Measurements from ENCODE around the gene CKS2. TPM values are rescaled to one million over a fixed set of nuclear protein-coding genes. Genes with fewer than 3 reads are reported as not detected.

The CKS2 gene
- polyA plus RNA-seq, 1 donor (not counting 4 experiments of a cell fraction or from before 2014, with no cell fraction given), result 291 TPM

GRCh38 chr9:89363921-89364665, 53.1 kb downstream of the CKS2 start:
- H3K27me3 ChIP-seq (ENCODE audit: control insufficient read depth, extremely low read depth, insufficient read depth, low read length), result no peaks in the 10 kb centered on the region
- no peak overlapping the region for H3K4me3 ChIP-seq (ENCODE audit: control insufficient read depth in 2 of 3, extremely low read depth in 1 of 3, insufficient read depth in 2 of 3, low read depth in 1 of 3, low read length in 3 of 3)
- no peaks in the 10 kb centered on the region for H3K9me3 ChIP-seq (ENCODE audit: control insufficient read depth, low read depth, low read length)
- peaks cover 13 to 22% of the 10 kb centered on the region in 2 experiments for H3K36me3 ChIP-seq (ENCODE audit: control insufficient read depth in 2 of 2, extremely low read depth in 1 of 2, insufficient read depth in 2 of 2, low read length in 2 of 2)
- DNase-seq (ENCODE audit: low read depth, low spot score), result no peak
- no peaks in the 10 kb centered on the region for H3K4me1 ChIP-seq (ENCODE audit: control insufficient read depth, extremely low read depth, insufficient read depth, low read length)
- H3K9ac ChIP-seq (ENCODE audit: control insufficient read depth, extremely low read depth, insufficient read depth, low read length), result no peak overlapping the region
- no peak for FAIRE-seq
- H2AFZ ChIP-seq (ENCODE audit: control insufficient read depth, low read length), result no peak overlapping the region
- dilution Hi-C loops (cut with MboI; ENCODE audit: extremely low pct_ligation_motif_present, low sequenced_read_pairs), result no loop called here
- H3K4me2 ChIP-seq (ENCODE audit: control insufficient read depth, extremely low read depth, insufficient read depth, low read depth, low read length), result no peak overlapping the region
- TF ChIP-seq, protein P1, sequence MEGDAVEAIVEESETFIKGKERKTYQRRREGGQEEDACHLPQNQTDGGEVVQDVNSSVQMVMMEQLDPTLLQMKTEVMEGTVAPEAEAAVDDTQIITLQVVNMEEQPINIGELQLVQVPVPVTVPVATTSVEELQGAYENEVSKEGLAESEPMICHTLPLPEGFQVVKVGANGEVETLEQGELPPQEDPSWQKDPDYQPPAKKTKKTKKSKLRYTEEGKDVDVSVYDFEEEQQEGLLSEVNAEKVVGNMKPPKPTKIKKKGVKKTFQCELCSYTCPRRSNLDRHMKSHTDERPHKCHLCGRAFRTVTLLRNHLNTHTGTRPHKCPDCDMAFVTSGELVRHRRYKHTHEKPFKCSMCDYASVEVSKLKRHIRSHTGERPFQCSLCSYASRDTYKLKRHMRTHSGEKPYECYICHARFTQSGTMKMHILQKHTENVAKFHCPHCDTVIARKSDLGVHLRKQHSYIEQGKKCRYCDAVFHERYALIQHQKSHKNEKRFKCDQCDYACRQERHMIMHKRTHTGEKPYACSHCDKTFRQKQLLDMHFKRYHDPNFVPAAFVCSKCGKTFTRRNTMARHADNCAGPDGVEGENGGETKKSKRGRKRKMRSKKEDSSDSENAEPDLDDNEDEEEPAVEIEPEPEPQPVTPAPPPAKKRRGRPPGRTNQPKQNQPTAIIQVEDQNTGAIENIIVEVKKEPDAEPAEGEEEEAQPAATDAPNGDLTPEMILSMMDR (optimal IDR thresholded peaks at IDR 0.05 in 1 of 3, IDR thresholded peaks at IDR 0.05 in 1 of 3, conservative IDR thresholded peaks at IDR 0.05 in 1 of 3; ENCODE audit: extremely low read depth in 1 of 3, insufficient read depth in 2 of 3, low read length in 3 of 3), result no peak
- TF ChIP-seq EZH2 (IDR thresholded peaks at IDR 0.05; ENCODE audit: low read length), result no peak
- H4K20me1 ChIP-seq (ENCODE audit: control insufficient read depth, extremely low read depth, insufficient read depth, low read length), result no peaks in the 10 kb centered on the region
- H3K79me2 ChIP-seq (ENCODE audit: control insufficient read depth, insufficient read depth, low read length), result no peaks in the 10 kb centered on the region
- H3K9me1 ChIP-seq (ENCODE audit: control insufficient read depth, extremely low read depth, insufficient read depth, low read length), result no peaks in the 10 kb centered on the region
- no peak overlapping the region for H3K27ac ChIP-seq (ENCODE audit: control insufficient read depth, insufficient read depth, low read length)

DNA sequence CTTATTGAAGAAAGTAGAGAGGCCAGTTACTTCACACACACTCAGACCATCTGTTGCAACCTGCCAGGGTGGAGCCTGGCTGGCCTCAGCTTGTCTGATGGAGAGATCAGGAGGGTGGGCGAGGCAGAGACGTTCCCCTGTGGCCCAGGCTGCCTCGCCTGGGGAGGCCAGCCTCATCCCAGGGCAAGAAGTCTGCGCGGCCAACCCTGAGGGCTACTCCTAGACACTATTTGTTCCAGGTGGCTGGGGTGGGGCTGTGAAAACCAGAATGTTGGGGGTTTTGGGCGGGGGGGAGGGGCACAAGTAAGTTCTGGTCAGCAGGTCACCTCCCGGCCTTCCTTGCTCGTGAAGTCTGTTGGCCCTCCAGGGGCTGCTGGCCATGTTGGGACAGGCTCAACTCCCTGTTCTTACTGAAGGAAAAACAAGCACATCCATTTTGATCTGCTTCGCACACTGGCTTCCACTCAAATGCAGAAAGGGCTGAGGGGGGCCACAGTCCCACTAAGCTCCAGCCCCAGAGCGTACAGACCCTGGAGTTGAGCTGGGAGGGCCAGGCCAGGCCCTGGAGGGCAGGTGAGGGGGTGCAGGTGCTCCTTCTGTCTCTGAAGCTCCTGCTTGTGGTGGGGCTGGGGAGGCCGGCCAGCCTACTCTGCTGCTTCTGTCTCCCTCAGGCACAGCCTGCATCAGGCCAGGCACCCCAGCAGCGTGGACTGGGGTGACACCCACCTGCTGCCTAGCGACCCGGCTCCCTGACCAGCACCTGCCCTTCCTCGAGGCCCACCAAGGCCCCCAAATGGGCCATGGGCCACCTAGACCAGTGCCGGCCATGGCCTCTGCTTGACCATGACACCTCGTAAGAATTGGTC, 53.9 kb downstream of the CKS2 start:
- Histone ChIP-seq H3K27me3 (ENCODE audit: control insufficient read depth, extremely low read depth, insufficient read depth, low read length) (no peaks in the 10 kb centered on the region), H3K79me2 (ENCODE audit: control insufficient read depth, insufficient read depth, low read length) (no peaks in the 10 kb centered on the region), H3K4me3 (ENCODE audit: control insufficient read depth in 2 of 3, extremely low read depth in 1 of 3, insufficient read depth in 2 of 3, low read depth in 1 of 3, low read length in 3 of 3) (no peak overlapping the region), H3K9me1 (ENCODE audit: control insufficient read depth, extremely low read depth, insufficient read depth, low read length) (no peaks in the 10 kb centered on the region), H3K4me1 (ENCODE audit: control insufficient read depth, extremely low read depth, insufficient read depth, low read length) (no peaks in the 10 kb centered on the region), H3K9ac (ENCODE audit: control insufficient read depth, extremely low read depth, insufficient read depth, low read length) (no peak overlapping the region), H3K4me2 (ENCODE audit: control insufficient read depth, extremely low read depth, insufficient read depth, low read depth, low read length) (no peak overlapping the region), H2AFZ (ENCODE audit: control insufficient read depth, low read length) (no peak overlapping the region), H3K36me3 (ENCODE audit: control insufficient read depth in 2 of 2, extremely low read depth in 1 of 2, insufficient read depth in 2 of 2, low read length in 2 of 2) (peaks cover 11 to 18% of the 10 kb centered on the region in 2 experiments), H3K27ac (ENCODE audit: control insufficient read depth, insufficient read depth, low read length) (no peak overlapping the region), H4K20me1 (ENCODE audit: control insufficient read depth, extremely low read depth, insufficient read depth, low read length) (no peaks in the 10 kb centered on the region), H3K9me3 (ENCODE audit: control insufficient read depth, low read depth, low read length) (no peaks in the 10 kb centered on the region)
- TF ChIP-seq EZH2 (IDR thresholded peaks at IDR 0.05; ENCODE audit: low read length), result no peak
- TF ChIP-seq, protein P1 (optimal IDR thresholded peaks at IDR 0.05 in 1 of 3, IDR thresholded peaks at IDR 0.05 in 1 of 3, conservative IDR thresholded peaks at IDR 0.05 in 1 of 3; ENCODE audit: extremely low read depth in 1 of 3, insufficient read depth in 2 of 3, low read length in 3 of 3), result no peak
- dilution Hi-C loops (cut with MboI; ENCODE audit: extremely low pct_ligation_motif_present, low sequenced_read_pairs), result no loop called here
- DNase-seq (ENCODE audit: low read depth, low spot score) (no peak), FAIRE-seq (no peak)
